HCT116 (cell line): ENCODE data around the gene DIPK1B. TPM values are rescaled to one million over a fixed set of nuclear protein-coding genes. Genes with fewer than 3 reads are reported as not detected.
A peak's percentile ranks its signal among the peaks of the same experiment; 100 is the strongest.
"Not testable (repeated sequence)": the region's sequence is repeated elsewhere in the genome, so short reads cannot be mapped to it uniquely, and the experiment has no call there.

ENCODE experiments used
- ATAC-seq: fragments of 200-7000 bp; cut with Tn5 transposase; 2 replicates; pipeline ENCODE4 v1.9.1; 2020; ENCODE audit warnings: mild to moderate bottlenecking, moderate library complexity
- BruUV-seq: library from RNA; stranded (reverse); fragments of 400-500 nt; replicated peaks from 2 replicates; lab custom pipeline; 2021; lab: Mats Ljungman, UMichigan
- CTCF ChIA-PET: fragments of 300-600 bp; sonication (Branson Sonifier 250); formaldehyde crosslinking; loops from one replicate; lab custom pipeline; 2021; ENCODE audit warnings: antibody characterized with exemption; lab: Charles Lee
- POLR2A ChIA-PET: fragments of 300-600, 350-600 bp; sonication (Branson Sonifier 250); formaldehyde crosslinking; loops from one replicate; lab custom pipeline; 2021; ENCODE audit warnings: antibody characterized with exemption; lab: Charles Lee
- RAD21 ChIA-PET, 2 experiments: fragments of 300-600 bp; sonication (Branson Sonifier 250); formaldehyde crosslinking; loops; one replicate each; lab custom pipeline; 2023; ENCODE audit warnings: low total read pairs in 2 of 2; ENCODE audit not compliant: uncharacterized antibody in 2 of 2, unreplicated experiment in 2 of 2, low non-redundant PET in 1 of 2; lab: Charles Lee
- DNase-seq: peaks from one replicate; pipeline ENCODE4 v3.0.0-alpha.2; 2010; ENCODE audit warnings: low read depth, low spot score
- H2AFZ ChIP-seq: fragments of 200-600 bp; shearing (Covaris generic), sonication (generic); 2 replicates; pipeline ENCODE4 v1.6.1; 2017; ENCODE audit warnings: low read depth, mixed run types, mixed read lengths, antibody characterized with exemption, low read length; ENCODE audit not compliant: poor library complexity, severe bottlenecking
- H3K27ac ChIP-seq: 2 replicates; pipeline ENCODE4 v1.5.1; 2012; ENCODE audit warnings: low read depth, low read length
- H3K27me3 ChIP-seq: fragments of 200-600 bp; sonication (generic); 2 replicates; pipeline ENCODE4 v1.6.1; 2016; ENCODE audit warnings: mixed run types, low read length, mixed read lengths; ENCODE audit not compliant: insufficient read depth
- H3K36me3 ChIP-seq, 2 experiments: fragments of 200-500 bp in 1 of 2; fragments of 200-600 bp in 1 of 2; sonication (Bioruptor generic) in 1 of 2; sonication (generic) in 1 of 2; 2 replicates each; pipeline versions ENCODE4 v1.5.1 to v1.6.1; 2014 to 2016; ENCODE audit warnings: low read length in 2 of 2, inconsistent platforms in 1 of 2, mixed read lengths in 1 of 2, mixed run types in 1 of 2; ENCODE audit not compliant: insufficient read depth in 2 of 2, control insufficient read depth in 1 of 2
- H3K4me1 ChIP-seq, 2 experiments: fragments of 200-600 bp in 1 of 2; sonication (generic) in 1 of 2; 2 replicates each; pipeline versions ENCODE4 v1.5.1 to v1.6.1; 2012 to 2017; ENCODE audit warnings: low read length in 2 of 2, inconsistent platforms in 1 of 2, mild to moderate bottlenecking in 1 of 2, mixed read lengths in 1 of 2, mixed run types in 1 of 2, moderate library complexity in 1 of 2; ENCODE audit not compliant: insufficient read depth in 2 of 2, control insufficient read depth in 1 of 2
- H3K4me2 ChIP-seq: fragments of 200-600 bp; sonication (generic); 2 replicates; pipeline ENCODE4 v1.6.1; 2017; ENCODE audit warnings: mixed run types, low read length, mixed read lengths
- H3K4me3 ChIP-seq, 2 experiments: fragments of 200-600 bp in 1 of 2; sonication (generic) in 1 of 2; replicated peaks in 1 of 2; 2 replicates each; pipeline ENCODE4 v1.5.1; 2011 to 2016; ENCODE audit warnings: low read length in 2 of 2, control low read depth in 1 of 2, low read depth in 1 of 2, mild to moderate bottlenecking in 1 of 2, mixed read lengths in 1 of 2, mixed run types in 1 of 2
- H3K79me2 ChIP-seq: fragments of 200-600 bp; sonication (generic); 2 replicates; pipeline ENCODE4 v1.6.1; 2017; ENCODE audit warnings: mild to moderate bottlenecking, mixed run types, low read length, moderate library complexity, mixed read lengths; ENCODE audit not compliant: insufficient read depth
- H3K9ac ChIP-seq: fragments of 200-600 bp; sonication (generic); 2 replicates; pipeline ENCODE4 v1.6.1; 2016; ENCODE audit warnings: low read length, mixed read lengths
- H3K9me2 ChIP-seq: fragments of 200-600 bp; sonication (generic), shearing (Covaris generic); 2 replicates; pipeline ENCODE4 v1.6.1; 2017; ENCODE audit warnings: mixed run types, mild to moderate bottlenecking, moderate library complexity; ENCODE audit not compliant: insufficient read depth
- H3K9me3 ChIP-seq, 2 experiments: fragments of 200-500 bp in 1 of 2; fragments of 200-600 bp in 1 of 2; sonication (Bioruptor generic) in 1 of 2; sonication (generic) in 1 of 2; 2 replicates each; pipeline ENCODE4 v1.6.1; 2014 to 2017; ENCODE audit warnings: low read length in 2 of 2, mixed read lengths in 2 of 2, inconsistent platforms in 1 of 2, low read depth in 1 of 2, mild to moderate bottlenecking in 1 of 2, mixed run types in 1 of 2, moderate library complexity in 1 of 2; ENCODE audit not compliant: control insufficient read depth in 1 of 2, insufficient read depth in 1 of 2
- H4K20me1 ChIP-seq: fragments of 200-600 bp; sonication (generic), shearing (Covaris generic); 2 replicates; pipeline ENCODE4 v1.6.1; 2017; ENCODE audit warnings: mixed run types, mild to moderate bottlenecking, moderate library complexity; ENCODE audit not compliant: insufficient read depth
- intact Hi-C: fragments of 100-400 bp; cut with micrococcal nuclease; formaldehyde crosslinking; loops from 2 replicates; pipeline ENCODE4 v1.10.0; 2022
- total RNA-seq: library from RNA; stranded (reverse); gene quantifications from one replicate; pipeline ENCODE4 v1.2.1, GENCODE V29; 2021; ENCODE audit not compliant: unreplicated experiment
- TF ChIP-seq, protein P1 (sequence below), 3 experiments: fragments of 200-600 bp in 1 of 3; sonication (generic) in 1 of 3; IDR thresholded peaks in 2 of 3; conservative IDR thresholded peaks in 1 of 3; 2 replicates each; pipeline ENCODE4 v1.5.1; 2012 to 2017; ENCODE audit warnings: low read depth in 2 of 3, low read length in 2 of 3, antibody characterized with exemption in 1 of 3, borderline replicate concordance in 1 of 3, control low read depth in 1 of 3, mild to moderate bottlenecking in 1 of 3, mixed read lengths in 1 of 3, mixed run types in 1 of 3, moderate library complexity in 1 of 3; ENCODE audit not compliant: insufficient read depth in 1 of 3

Gene DIPK1B
- total RNA-seq, 1 experiment from 2014 or later, result 15.6 TPM

GRCh38 chr9:136765745-136766409 lies 53.5 kb downstream of the DIPK1B start:
- H3K4me2 ChIP-seq, DNase-seq, H3K36me3 ChIP-seq, intact Hi-C loops, H3K27me3 ChIP-seq, H3K9me3 ChIP-seq, H3K9me2 ChIP-seq, H4K20me1 ChIP-seq, H3K79me2 ChIP-seq, H3K9ac ChIP-seq, H3K4me3 ChIP-seq, ATAC-seq, POLR2A ChIA-PET, RAD21 ChIA-PET, H2AFZ ChIP-seq, H3K27ac ChIP-seq, BruUV-seq: not testable (repeated sequence)
- CTCF ChIA-PET, result interaction anchor here (1.2 to 1.7 kb wide), 2 partner anchors 12 to 26 kb away, joined by 3 to 4 read pairs; no protein-coding TSS in a partner anchor
- H3K4me1 ChIP-seq, result peaks cover 13 to 28% of the 10 kb centered on the region in 2 experiments; a peak in 3 of 4 replicates

DNA sequence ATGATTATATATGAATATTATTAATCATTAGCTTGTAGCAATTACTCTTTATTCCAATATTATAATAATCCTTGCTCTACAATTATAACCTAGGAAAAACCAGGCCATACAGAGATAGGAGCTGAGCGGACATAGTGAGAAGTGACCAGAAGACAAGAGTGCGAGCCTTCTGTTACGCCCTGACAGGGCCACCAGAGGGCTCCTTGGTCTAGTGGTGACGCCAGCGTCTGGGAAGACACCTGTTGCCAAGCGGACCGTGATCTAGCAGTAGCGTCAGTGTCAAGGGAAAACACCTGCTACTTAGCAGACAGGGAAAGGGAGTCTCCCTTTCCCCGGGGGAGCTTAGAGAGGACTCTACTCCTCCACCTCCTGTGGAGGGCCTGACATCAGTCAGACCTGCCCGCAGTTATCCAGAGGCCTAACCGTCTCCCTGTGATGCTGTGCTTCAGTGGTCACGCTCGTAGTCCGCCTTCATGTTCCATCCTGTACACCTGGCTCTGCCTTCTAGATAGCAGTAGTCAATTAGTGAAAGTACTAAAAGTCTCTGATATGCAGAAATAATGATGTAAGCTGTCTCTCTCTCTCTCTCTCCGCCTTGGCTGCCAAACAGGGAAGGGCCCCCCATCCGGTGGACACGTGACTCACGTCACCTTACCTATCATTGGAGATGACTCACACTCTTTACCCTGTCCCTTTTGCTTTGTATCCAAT lies 54.2 kb downstream of the DIPK1B start:
- H3K27me3 ChIP-seq, H3K27ac ChIP-seq, POLR2A ChIA-PET, H4K20me1 ChIP-seq, RAD21 ChIA-PET, ATAC-seq, H3K9ac ChIP-seq, H3K9me3 ChIP-seq, H3K79me2 ChIP-seq, H3K4me3 ChIP-seq, H3K9me2 ChIP-seq, H2AFZ ChIP-seq, H3K4me2 ChIP-seq, DNase-seq, intact Hi-C loops, H3K36me3 ChIP-seq, BruUV-seq: not testable (repeated sequence)
- CTCF ChIA-PET, result interaction anchor here (1.2 to 1.7 kb wide), 2 partner anchors 11 to 26 kb away, joined by 3 to 4 read pairs; no protein-coding TSS in a partner anchor
- H3K4me1 ChIP-seq, result peaks cover 8 to 22% of the 10 kb centered on the region in 2 experiments; a peak in 3 of 4 replicates
- TF ChIP-seq, protein P1, sequence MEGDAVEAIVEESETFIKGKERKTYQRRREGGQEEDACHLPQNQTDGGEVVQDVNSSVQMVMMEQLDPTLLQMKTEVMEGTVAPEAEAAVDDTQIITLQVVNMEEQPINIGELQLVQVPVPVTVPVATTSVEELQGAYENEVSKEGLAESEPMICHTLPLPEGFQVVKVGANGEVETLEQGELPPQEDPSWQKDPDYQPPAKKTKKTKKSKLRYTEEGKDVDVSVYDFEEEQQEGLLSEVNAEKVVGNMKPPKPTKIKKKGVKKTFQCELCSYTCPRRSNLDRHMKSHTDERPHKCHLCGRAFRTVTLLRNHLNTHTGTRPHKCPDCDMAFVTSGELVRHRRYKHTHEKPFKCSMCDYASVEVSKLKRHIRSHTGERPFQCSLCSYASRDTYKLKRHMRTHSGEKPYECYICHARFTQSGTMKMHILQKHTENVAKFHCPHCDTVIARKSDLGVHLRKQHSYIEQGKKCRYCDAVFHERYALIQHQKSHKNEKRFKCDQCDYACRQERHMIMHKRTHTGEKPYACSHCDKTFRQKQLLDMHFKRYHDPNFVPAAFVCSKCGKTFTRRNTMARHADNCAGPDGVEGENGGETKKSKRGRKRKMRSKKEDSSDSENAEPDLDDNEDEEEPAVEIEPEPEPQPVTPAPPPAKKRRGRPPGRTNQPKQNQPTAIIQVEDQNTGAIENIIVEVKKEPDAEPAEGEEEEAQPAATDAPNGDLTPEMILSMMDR (IDR thresholded peaks at IDR 0.05 in 2 of 3, conservative IDR thresholded peaks at IDR 0.05 in 1 of 3; ENCODE audit: borderline replicate concordance in 1 of 3, insufficient read depth in 1 of 3, low read depth in 2 of 3, low read length in 2 of 3), result peak; percentile 15 to 24 (median 22); a peak in 4 of 6 replicates
